Measurements from ENCODE around the gene RNF128. TPM values are rescaled to one million over a fixed set of nuclear protein-coding genes. Genes with fewer than 3 reads are reported as not detected.

The RNF128 gene
- total and polyA plus RNA-seq, 10 of the 15 experiments (the other 5 are each of a cell fraction or from before 2014, with no cell fraction given): 0.10 TPM; not detected in 9

GRCh38 chrX:106684207-106684606, 42.3 kb upstream of the RNF128 start:
- H3K27ac ChIP-seq (ENCODE audit: control insufficient read depth, insufficient read depth): no peak overlapping the region
- RAD21 ChIA-PET (ENCODE audit: unreplicated experiment): no interaction called here
- H3K79me2 ChIP-seq (ENCODE audit: control insufficient read depth, insufficient read depth, low read length): no peaks in the 10 kb centered on the region
- in situ Hi-C loops (cut with MboI) (no loop called here), intact Hi-C loops (cut with micrococcal nuclease; ENCODE audit: unreplicated experiment) (no loop called here)
- CTCF ChIA-PET: interaction anchor here (0.7 kb wide), 1 partner anchor 9 kb away, joined by 3 read pairs; no protein-coding TSS in a partner anchor
- FAIRE-seq: no peak
- no peaks in the 10 kb centered on the region for H3K36me3 ChIP-seq (ENCODE audit: control insufficient read depth in 2 of 2, insufficient read depth in 2 of 2, low read length in 1 of 2)
- POLR2A ChIA-PET: no interaction called here
- DNase-seq (ENCODE audit: low read depth, low spot score): no peak
- no TSS peak for BruUV-seq (replicated peaks)
- 55% methylated on average over 4 of the region's 4 CpGs for WGBS (ENCODE audit: insufficient coverage, insufficient replicate concordance, low lambda C conversion rate, missing lambda C conversion rate)
- H3K9ac ChIP-seq (ENCODE audit: control insufficient read depth, insufficient read depth, low read length): no peak overlapping the region
- no peaks in the 10 kb centered on the region for H3K27me3 ChIP-seq (replicated peaks in 1 of 2; ENCODE audit: control insufficient read depth in 2 of 2, insufficient read depth in 2 of 2, low read length in 1 of 2)
- no peak for TF ChIP-seq SRF (IDR thresholded peaks at IDR 0.05; ENCODE audit: low read depth in 2 of 2, low read length in 2 of 2)
- TF ChIP-seq IRF4 (IDR thresholded peaks at IDR 0.05; ENCODE audit: low read depth, low read length): no peak
- no peak for TF ChIP-seq POLR2AphosphoS2 (IDR thresholded peaks at IDR 0.05; ENCODE audit: low read depth, low read length)
- TF ChIP-seq, protein P1, sequence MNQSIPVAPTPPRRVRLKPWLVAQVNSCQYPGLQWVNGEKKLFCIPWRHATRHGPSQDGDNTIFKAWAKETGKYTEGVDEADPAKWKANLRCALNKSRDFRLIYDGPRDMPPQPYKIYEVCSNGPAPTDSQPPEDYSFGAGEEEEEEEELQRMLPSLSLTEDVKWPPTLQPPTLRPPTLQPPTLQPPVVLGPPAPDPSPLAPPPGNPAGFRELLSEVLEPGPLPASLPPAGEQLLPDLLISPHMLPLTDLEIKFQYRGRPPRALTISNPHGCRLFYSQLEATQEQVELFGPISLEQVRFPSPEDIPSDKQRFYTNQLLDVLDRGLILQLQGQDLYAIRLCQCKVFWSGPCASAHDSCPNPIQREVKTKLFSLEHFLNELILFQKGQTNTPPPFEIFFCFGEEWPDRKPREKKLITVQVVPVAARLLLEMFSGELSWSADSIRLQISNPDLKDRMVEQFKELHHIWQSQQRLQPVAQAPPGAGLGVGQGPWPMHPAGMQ (IDR thresholded peaks at IDR 0.05; ENCODE audit: borderline replicate concordance): no peak
- TF ChIP-seq HDAC6 (IDR thresholded peaks at IDR 0.05; ENCODE audit: unreplicated experiment): no peak
- TF ChIP-seq SUZ12 (IDR thresholded peaks at IDR 0.05; ENCODE audit: unreplicated experiment): no peak
- TF ChIP-seq ATF7 (IDR thresholded peaks at IDR 0.05; ENCODE audit: low read depth): no peak
- no peak for TF ChIP-seq KDM1A (IDR thresholded peaks at IDR 0.05; ENCODE audit: borderline replicate concordance)
- TF ChIP-seq, protein P2, sequence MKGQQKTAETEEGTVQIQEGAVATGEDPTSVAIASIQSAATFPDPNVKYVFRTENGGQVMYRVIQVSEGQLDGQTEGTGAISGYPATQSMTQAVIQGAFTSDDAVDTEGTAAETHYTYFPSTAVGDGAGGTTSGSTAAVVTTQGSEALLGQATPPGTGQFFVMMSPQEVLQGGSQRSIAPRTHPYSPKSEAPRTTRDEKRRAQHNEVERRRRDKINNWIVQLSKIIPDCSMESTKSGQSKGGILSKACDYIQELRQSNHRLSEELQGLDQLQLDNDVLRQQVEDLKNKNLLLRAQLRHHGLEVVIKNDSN (IDR thresholded peaks at IDR 0.05; ENCODE audit: borderline replicate concordance, extremely low read length, insufficient read depth, low read depth, low read length): no peak
- no peak for TF ChIP-seq CHD2 (IDR thresholded peaks at IDR 0.05; ENCODE audit: borderline replicate concordance, low read depth, low read length)
- no peak for TF ChIP-seq RB1 (IDR thresholded peaks at IDR 0.05; ENCODE audit: borderline replicate concordance)
- TF ChIP-seq SMARCA5 (IDR thresholded peaks at IDR 0.05): no peak
- no peak for TF ChIP-seq E2F4 (IDR thresholded peaks at IDR 0.05; ENCODE audit: low read depth, low read length)
- no peak for TF ChIP-seq IKZF2 (IDR thresholded peaks at IDR 0.05)
- TF ChIP-seq ASH2L (IDR thresholded peaks at IDR 0.05; ENCODE audit: borderline replicate concordance, low read depth): no peak
- TF ChIP-seq NR2F1 (conservative IDR thresholded peaks at IDR 0.05): no peak
- TF ChIP-seq CHD1 (IDR thresholded peaks at IDR 0.05; ENCODE audit: low read depth, low read length): no peak
- TF ChIP-seq, protein P3, sequence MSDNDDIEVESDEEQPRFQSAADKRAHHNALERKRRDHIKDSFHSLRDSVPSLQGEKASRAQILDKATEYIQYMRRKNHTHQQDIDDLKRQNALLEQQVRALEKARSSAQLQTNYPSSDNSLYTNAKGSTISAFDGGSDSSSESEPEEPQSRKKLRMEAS (IDR thresholded peaks at IDR 0.05; ENCODE audit: low read depth, low read length): no peak
- SMC1A ChIA-PET (ENCODE audit: uncharacterized antibody, unreplicated experiment): no interaction called here
- H3K9me3 ChIP-seq (replicated peaks; ENCODE audit: control insufficient read depth, insufficient read depth, low read length): no peaks in the 10 kb centered on the region
- no peaks in the 10 kb centered on the region for H3K4me1 ChIP-seq (ENCODE audit: control insufficient read depth, insufficient read depth, low read length)
- H3K4me3 ChIP-seq: no peak overlapping the region
- no peak overlapping the region for H3K4me2 ChIP-seq (ENCODE audit: control insufficient read depth, insufficient read depth)
- H2AFZ ChIP-seq (ENCODE audit: control insufficient read depth, low read depth, low read length): no peak overlapping the region
- no peak for ATAC-seq
- H4K20me1 ChIP-seq (ENCODE audit: control insufficient read depth, insufficient read depth): no peaks in the 10 kb centered on the region

All from GM12878 (cell line).